Measurements from ENCODE around the gene RNF126. TPM values are rescaled to one million over a fixed set of nuclear protein-coding genes. Genes with fewer than 3 reads are reported as not detected.
A peak's percentile ranks its signal among the peaks of the same experiment; 100 is the strongest.
"Not testable (repeated sequence)": the region's sequence is repeated elsewhere in the genome, so short reads cannot be mapped to it uniquely, and the experiment has no call there.

The RNF126 gene
- total RNA-seq, 1 donor from 2014 or later, result 34.8 TPM

DNA sequence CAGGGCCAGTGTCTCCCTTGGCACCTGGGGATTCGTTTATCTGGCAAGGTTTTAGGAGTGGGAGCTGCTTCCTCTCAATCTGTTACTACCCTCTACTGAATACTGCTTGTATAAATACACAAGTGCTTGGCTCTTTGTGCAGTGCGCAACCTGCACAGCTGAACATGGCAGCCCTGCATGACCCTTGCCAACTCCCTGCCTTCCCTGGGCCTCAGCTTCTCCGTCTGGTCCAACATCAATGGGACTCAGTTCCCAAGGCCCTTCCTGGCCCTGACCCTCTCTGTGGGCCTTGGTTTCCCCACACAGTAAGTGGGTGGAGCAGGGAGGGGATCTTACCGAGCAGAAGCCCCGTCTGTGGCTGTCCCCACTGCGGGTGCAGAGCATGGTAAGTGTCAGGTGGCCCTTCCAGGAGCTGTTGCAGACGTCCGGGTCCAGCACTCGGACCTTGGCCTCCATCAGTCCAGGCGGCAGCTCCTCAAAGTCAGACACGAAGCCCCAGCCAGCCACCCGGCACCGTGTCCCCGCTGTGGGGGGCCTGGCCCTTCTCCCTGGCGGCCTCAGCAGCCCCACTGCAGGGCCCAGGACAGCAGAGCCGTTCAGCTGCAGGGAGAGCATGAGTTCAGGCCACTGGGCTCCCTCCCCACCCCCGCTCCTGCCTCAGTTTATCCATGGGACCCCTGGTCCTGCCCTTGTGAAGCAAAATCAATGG is 23.7 kb upstream of the RNF126 start:
- DNase-seq (ENCODE audit: low spot score), result no peak

DNA sequence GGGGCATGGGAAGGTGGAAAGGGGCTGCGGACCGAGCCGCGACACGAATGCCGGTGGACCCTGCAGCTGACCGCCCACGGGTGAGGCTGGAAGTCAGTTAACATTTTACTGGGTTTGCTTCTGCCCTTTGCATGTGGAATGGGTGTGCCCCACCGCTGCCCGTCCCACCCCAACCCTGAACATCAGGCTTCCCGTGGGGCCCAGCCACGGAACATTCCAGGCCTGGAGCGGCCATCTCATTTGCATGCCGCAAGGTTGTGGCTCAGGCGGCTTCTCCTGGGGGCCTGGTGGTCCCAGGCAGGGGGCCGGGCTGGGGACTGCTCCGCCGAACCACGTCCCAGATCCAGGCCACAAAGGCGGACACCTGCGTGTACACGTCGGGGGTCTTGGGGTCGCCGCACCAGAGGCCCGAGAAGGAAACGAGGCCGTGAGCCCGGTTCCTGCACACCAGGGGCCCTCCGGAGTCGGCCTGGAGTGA is 22.5 kb upstream of the RNF126 start:
- no peak for DNase-seq (ENCODE audit: low spot score)

DNA sequence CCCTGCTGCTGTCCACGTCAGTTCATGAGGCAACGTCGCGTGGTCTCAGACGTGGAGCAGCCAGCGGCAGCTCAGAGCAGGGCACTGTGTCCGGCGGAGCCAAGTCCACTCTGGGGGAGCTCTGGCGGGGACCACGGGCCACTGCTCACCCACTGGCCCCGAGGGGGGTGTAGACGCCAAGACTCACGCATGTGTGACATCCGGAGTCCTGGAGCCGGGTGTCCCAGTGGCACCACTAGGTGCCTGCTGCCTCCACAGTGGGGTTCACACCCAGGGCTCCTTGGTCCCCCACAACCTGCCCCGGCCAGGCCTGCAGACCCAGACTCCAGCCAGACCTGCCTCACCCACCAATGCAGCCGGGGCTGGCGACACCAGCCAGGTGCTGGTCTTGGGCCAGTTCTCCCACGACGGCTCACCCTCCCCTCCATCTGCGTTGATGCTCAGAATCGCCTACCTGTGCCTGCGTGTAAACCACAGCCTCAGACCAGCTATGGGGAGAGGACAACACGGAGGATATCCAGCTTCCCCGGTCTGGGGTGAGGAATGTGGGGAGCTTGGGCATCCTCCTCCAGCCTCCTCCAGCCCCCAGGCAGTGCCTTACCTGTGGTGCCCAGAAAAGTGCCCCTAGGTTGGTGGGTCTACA is 19.8 kb upstream of the RNF126 start:
- no peak for DNase-seq (ENCODE audit: low spot score)

DNA sequence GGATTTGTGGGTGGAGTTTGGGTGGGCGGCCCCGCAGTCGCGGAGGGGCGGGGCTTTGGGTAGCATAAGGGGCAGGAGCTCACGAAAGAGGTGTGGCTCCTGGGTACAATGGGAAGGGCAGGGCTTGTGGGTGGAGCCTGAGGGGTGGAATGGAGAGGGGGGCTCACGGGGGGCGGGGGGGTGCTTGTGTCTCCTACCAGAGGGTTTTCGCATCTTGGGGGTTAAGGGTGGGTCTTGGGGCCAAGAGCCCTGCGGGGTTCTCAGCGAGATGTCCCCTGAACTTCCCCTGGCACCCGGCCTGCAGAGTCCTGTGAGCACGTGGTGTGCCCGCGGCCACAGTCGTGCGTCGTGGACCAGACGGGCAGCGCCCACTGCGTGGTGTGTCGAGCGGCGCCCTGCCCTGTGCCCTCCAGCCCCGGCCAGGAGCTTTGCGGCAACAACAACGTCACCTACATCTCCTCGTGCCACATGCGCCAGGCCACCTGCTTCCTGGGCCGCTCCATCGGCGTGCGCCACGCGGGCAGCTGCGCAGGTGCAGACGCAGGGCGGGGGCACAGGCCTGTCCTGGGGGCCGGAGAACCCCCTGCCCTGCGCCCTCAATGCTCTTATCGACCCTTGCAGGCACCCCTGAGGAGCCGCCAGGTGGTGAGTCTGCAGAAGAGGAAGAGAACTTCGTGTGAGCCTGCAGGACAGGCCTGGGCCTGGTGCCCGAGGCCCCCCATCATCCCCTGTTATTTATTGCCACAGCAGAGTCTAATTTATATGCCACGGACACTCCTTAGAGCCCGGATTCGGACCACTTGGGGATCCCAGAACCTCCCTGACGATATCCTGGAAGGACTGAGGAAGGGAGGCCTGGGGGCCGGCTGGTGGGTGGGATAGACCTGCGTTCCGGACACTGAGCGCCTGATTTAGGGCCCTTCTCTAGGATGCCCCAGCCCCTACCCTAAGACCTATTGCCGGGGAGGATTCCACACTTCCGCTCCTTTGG is 18.3 kb upstream of the RNF126 start:
- peak; percentile 91 for DNase-seq (ENCODE audit: low spot score)

DNA sequence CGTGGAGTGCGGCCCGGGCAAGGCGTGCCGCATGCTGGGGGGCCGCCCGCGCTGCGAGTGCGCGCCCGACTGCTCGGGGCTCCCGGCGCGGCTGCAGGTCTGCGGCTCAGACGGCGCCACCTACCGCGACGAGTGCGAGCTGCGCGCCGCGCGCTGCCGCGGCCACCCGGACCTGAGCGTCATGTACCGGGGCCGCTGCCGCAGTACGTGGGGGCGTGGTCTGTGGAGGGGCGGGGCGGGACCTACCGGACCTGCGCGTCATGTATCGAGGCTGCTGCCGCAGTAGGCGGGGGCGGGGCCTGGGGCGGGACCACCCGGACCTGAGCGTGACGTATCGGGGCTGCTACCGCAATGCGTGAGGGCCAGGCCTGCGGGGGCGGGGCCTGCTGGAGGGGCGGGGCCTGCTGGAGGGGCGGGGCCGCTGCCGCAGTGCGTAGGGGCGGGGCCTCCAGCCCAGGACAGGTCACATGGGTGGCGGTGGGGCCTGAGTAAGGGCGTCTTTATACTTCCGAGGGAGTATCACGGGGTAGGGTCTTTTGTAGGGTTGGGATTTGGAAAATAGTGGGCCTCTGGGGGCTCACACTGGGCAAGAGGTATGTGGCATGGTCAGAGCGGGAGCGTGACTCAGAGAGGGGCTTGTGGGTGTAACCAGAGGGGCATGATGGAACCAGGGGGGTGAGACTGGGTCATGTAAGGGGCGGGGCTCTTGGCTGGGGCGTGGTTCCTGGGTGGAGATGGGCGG is 17.4 kb upstream of the RNF126 start:
- peak; percentile 100 for DNase-seq (ENCODE audit: low spot score)

DNA sequence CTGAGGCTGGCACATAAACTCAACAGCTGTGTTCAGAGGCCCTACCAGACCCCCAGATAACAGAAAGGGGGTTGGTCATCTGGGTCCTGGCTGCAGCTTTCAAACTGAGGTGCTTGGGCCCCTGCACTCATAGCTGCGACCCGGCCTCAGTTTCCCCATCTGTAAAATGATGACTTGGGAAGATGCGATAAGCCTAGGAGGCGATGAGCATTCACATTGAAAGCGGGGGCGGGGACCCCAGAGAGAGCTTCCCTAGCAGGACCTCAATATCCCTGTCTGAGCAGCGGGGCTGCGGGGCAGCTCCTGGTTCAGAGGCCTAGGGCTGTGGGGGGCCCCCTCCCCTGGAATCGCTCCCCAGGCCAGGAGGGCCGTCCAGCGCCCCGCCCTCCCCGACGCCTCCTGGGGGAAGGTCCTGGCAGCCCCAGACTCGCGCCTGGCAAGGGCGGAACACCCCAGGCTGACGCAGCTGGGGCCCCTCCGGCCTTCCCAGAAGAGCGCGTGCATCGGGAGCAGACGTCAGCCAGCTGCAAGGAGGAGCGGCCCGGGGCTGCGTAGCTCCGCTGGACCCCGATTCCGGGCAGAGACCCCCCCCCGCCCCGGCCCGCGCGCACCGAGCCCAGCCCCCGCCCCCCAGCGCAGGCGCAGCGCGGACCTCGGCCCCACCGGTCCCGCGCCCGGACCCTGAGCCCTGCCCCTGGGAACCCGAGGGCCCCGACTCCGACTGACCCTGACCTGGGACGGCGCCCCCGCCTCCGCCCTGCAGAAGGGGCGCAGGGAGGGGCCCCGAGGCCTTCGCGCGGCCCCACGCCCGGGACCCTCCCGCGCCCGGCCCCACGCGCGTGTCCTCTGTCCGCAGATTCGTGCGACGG is 16.6 kb upstream of the RNF126 start:
- DNase-seq (ENCODE audit: low spot score), result peak; percentile 64

DNA sequence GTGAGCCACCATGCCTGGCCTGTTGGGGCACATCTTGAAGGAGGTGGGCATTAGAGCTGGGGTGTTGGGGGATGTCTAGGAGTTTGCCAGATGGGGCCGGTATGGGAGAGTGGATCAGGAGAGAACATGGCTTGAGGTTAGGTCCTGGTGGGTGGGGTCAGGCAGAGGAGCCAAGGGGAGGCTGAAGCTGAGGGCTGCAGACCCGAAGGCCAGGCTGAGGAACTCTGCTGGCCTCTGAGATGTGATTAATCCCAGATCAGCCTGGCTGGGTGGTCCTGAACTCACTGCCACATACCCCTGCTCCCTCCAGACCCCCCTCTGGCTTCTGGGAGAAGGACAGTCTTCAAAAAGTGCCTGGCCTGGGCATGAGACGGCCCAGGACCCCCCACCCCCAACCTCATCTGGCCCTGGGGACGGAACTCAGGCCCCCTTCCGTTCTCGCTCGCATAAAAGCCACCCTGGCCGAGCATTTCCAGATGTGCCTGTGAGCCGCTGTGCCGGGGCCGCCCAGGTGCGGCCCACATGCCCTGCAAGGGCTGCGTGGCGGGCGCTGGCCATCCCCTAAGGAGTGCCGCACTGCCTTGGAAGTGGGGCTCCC is 15.9 kb upstream of the RNF126 start:
- DNase-seq (ENCODE audit: low spot score), result no peak

DNA sequence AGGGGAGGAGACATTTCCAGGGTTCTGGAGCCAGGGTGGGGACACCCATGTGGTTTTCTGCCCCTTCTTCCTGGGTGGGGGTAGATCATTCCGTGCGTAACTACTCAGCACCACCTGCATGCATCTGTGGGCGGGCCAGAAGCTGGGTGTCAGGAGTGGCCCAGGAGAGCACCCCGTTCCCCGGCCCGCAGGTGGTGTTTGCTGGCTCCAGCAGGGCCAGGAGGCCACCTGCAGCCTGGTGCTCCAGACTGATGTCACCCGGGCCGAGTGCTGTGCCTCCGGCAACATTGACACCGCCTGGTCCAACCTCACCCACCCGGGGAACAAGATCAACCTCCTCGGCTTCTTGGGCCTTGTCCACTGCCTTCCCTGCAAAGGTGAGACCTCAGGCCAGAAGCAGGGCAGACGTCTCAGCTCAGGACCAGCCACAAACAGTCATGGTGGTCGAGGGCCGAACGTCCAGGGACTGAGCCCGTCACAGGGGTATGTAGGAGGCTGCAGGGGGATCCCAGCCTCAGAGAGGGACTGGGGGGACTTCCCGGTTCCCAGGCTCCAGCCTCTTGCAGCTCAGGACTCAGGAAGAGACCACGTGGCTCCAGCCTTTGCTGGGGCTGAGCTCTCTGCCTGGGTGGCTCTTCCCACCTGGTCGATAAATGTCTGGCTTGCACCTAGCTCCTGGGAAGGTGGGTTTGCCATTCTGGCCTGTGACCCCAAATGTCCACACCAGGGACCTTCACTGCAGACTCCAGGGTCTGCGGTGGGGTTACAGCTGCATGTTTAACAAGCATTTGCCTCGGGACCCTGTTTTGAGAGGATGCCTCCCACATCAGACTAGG is 14.8 kb upstream of the RNF126 start:
- no peak for DNase-seq (ENCODE audit: low spot score)

DNA sequence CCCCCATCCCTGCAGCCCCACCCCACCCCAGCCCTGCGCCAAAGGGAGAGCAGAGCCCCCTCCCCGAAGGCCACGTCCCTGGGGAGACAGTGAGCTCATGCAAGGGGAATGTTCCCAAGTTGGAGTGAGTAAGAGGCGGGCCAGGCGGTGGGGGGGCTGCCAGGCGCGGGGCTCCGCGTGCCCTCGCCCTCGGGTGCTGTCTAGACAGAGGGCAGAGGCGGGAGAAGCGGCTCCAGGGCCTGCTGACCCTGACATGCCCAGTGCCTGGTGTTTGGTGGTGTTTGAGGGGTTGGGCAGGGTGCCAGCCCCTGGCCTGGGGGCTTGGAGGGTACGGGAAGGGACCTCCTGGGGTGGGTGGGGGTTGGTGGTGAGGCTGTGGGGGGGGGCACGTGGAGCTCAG is 14.2 kb upstream of the RNF126 start:
- DNase-seq (ENCODE audit: low spot score), result peak; percentile 59

DNA sequence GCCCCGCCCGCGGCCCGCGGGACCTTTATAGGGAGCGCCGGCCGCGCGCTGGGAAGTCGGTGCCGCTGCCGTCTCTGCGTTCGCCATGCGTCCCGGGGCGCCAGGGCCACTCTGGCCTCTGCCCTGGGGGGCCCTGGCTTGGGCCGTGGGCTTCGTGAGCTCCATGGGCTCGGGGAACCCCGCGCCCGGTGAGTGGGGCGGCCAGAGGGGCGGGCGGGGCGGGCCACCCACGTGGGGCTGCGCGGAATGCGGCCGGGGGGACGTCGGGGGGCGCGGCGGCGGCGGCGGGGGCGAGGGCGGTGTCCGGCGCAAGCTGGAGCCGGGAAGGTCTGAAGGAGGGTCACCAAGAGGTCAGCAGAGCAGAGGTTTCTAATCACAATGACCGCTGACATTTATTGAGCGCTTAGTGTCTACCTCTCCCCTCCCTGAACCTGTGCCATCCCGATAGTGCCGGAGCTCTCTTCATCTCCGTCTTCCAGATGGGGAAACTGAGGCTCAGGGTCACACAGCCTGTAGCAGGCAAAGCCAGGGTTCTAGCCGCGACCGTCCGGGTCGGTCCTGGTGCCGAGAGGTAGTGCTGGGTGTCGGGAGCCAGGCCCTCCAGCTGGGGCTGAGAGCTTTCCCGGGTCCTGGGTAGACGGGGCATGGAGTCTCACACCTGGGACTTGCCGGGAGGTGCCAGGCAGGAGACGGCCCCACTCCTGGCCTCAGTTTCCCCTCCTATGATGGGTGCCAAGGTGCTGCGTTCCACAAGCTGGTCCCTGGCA is 13.5 kb upstream of the RNF126 start, which contains the start of gene FSTL3:
FSTL3 (plus strand) TSS at position 54 of the 767 bp plus-strand sequence; CDS start at position 86, 32 bp downstream.
- DNase-seq (ENCODE audit: low spot score), result no peak

DNA sequence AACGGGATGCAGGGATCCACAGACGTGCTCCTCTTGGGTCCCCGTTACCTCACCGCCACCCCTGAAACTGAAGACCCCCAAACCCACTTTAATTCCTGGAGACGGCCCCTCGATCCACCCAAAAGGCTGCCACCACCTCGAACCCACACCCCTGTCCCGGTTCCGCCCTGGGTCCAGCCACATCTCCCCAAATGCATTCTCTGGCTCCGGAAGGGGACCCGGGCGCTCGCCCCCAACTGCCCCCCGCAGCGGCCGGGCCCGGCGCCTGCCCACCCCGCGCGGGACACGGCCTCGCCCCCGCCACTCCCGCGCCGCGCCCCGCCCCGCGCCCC is 13.0 kb upstream of the RNF126 start:
- DNase-seq (ENCODE audit: low spot score), result no peak

DNA sequence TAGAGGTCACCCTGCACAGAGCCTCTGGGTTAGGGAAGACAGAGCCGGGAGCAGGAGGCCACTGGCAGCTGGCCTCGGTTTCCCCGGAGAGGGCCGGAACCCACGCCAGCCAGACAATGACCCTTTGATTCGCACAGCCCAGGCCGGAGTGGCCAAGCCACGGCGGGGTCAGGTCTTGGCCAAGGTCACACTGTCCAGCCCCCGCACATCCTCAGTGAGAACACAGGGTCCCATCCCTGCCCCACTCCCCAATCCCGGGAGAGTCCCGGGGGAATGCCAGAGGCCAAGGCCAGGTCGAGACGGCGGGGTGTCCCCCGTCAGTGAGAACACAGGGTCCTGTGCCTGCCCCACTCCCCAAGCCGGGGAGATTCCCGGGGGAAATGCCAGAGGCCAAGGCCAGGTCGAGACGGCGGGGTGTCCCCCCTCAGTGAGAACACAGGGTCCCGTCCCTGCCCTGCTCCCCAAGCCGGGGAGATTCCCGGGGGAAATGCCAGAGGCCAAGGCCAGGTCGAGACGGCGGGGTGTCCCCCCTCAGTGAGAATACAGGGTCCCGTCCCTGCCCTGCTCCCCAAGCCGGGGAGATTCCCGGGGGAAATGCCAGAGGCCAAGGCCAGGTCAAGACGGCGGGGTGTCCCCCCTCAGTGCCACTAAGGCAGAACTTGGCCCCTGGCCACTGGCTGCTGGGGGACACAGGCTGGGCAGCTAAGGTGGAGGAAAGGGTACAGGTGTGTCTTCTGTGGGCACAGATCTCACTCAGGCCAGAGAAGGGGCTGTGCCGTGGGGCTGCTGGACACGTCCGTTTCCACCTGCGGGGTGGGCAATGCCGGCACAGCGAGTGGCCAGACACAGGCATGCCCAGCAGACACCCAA is 11.5 kb upstream of the RNF126 start:
- DNase-seq (ENCODE audit: low spot score), result no peak

DNA sequence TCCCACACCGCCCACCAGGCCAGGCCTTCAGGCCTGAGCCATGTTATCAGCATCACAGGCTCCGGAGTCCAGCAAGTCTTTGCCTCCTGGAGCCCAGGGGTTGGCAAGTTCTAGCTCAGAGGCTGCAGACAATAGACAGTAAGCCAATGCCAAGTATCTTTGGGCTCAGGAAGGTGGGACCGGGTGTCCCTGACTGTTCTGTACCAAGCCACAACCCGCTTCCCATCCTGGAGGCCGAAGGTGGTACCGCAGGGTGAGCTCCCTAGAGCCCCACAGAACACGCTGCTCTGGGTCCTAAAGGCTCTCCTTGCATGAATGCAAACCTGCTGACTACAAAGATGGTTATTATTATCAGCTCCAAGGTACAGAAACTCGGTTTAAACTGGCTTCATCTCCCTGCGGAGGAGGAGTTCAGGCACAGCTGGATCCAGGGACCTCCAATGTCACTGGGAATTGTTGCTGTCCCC is 7.6 kb upstream of the RNF126 start:
- DNase-seq (ENCODE audit: low spot score), result no peak

DNA sequence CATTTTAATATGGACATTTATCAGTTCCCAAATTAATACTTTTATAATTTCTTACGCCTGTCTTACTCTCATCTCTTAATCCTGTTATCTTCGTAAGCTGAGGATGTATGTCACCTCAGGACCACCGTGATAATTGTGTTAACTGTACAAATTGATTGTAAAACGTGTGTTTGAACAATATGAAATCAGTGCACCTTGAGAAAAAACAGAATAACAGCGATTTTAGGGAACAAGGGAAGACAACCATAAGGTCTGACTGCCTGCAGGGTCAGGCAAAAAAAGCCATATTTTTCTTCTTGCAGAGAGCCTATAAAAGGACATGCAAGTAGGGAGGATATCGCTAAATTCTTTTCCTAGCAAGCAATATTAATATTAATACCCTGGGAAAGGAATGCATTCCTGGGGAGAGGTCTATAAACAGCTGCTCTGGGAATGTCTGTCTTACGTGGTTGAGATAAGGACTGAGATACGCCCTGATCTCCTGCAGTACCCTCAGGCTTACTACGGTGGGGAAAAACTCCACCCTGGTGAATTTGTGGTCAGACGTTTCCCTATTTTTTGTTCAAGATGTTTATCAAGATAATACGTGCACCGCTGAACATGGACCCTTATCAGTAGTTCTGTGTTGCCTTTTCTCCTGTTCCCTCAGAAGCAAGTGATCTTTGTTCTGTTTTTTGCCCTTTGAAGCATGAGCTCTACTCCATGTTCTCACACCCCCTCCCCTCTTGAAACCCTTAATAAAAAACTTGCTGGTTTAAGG is 5.8 kb upstream of the RNF126 start:
- DNase-seq (ENCODE audit: low spot score), result not testable (repeated sequence)

DNA sequence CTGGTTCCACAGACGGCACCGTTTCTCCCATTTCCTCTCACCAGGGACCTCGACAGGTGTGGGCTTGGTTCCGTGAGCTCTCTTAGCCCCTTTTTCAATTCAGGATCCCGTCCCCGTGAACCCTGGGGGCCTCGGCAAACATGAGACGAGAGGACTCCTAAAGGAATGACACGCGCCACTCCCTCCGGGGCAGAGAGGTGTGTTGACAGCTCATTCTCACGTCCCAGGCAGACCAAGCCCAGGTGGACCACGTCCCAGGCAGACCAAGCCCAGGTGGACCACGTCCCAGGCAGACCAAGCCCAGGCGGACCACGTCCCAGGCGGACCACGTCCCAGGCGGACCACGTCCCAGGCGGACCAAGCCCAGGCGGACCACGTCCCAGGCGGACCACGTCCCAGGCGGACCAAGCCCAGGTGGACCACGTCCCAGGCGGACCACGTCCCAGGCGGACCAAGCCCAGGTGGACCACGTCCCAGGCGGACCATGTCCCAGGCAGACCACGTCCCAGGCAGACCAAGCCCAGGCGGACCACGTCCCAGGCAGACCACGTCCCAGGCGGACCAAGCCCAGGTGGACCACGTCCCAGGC is 4.1 kb upstream of the RNF126 start:
- DNase-seq (ENCODE audit: low spot score), result not testable (repeated sequence)

DNA sequence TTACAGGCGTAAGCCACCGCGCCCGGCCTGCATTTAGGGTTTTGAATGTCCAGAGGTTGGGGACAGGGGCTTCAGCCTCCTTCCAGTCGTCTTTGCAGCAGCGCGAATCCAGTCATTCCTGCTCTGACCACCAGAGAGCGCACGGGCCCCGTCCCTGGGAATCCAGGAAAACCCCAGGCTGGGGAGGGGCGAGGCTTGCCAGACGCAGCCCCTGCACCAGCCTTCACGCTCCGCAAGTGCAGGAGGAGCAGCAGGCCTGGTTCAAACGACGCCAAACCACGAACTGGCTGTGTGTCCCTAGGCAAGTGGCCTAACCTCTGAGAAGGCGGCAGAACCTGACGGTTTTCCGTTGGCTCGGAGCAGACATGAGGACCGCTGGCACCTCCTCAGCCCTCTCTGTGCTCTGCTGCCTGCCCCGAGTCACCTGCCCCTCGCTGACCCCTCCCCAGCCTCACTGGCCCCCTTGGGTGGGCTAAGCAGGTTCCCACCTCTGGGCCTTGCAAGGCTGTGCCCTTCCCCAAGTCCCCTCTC is 2.0 kb upstream of the RNF126 start:
- DNase-seq (ENCODE audit: low spot score), result peak; percentile 78

Measured in mucosa of gallbladder (tissue), 1 donor.